HEK293T (cell line): ENCODE data around the gene COBLL1.

Source experiments
- CTCF ChIA-PET: fragments of 350-600 bp; formaldehyde crosslinking; extraction: SDS; loops from one replicate; lab custom pipeline; 2021; ENCODE audit warnings: antibody characterized with exemption, inconsistent platforms; lab: Yijun Ruan, JAX
- POLR2A ChIA-PET: fragments of 350-600 bp; formaldehyde crosslinking; extraction: SDS; loops from one replicate; lab custom pipeline; 2020; ENCODE audit warnings: antibody characterized with exemption, inconsistent platforms; lab: Yijun Ruan, JAX
- DNase-seq: peaks from one replicate; pipeline ENCODE4 v3.0.0; 2012; ENCODE audit warnings: mixed read lengths; ENCODE audit errors: extremely low spot score
- ARNT ChIP-seq: fragments of 450-650 bp; IDR thresholded peaks from 2 replicates; pipeline ENCODE4 v1.6.1; 2017; ENCODE audit warnings: mild to moderate bottlenecking
- BHLHE40 ChIP-seq: fragments of 450-650 bp; IDR thresholded peaks from 2 replicates; pipeline ENCODE4 v1.6.1; 2016; ENCODE audit warnings: mild to moderate bottlenecking, moderate library complexity, borderline replicate concordance
- CTBP1 ChIP-seq: fragments of 450-650 bp; IDR thresholded peaks from 2 replicates; pipeline ENCODE4 v1.6.1; 2016; ENCODE audit warnings: borderline replicate concordance
- ELF4 ChIP-seq: fragments of 450-650 bp; IDR thresholded peaks from 2 replicates; pipeline ENCODE4 v1.6.1; 2017; ENCODE audit warnings: antibody characterized with exemption
- FOXA1 ChIP-seq: fragments of 450-650 bp; IDR thresholded peaks from 2 replicates; pipeline ENCODE4 v1.6.1; 2016; ENCODE audit warnings: mild to moderate bottlenecking
- FOXK2 ChIP-seq: fragments of 450-650 bp; IDR thresholded peaks from 2 replicates; pipeline ENCODE4 v1.6.1; 2016; ENCODE audit warnings: mild to moderate bottlenecking
- FOXM1 ChIP-seq: fragments of 450-650 bp; IDR thresholded peaks from 2 replicates; pipeline ENCODE4 v1.6.1; 2017; ENCODE audit warnings: mild to moderate bottlenecking, borderline replicate concordance
- HDGF ChIP-seq: fragments of 450-650 bp; IDR thresholded peaks from 2 replicates; pipeline ENCODE4 v1.6.1; 2017; ENCODE audit warnings: antibody characterized with exemption, borderline replicate concordance
- L3MBTL2 ChIP-seq: fragments of 450-650 bp; conservative IDR thresholded peaks from 2 replicates; pipeline ENCODE4 v1.6.1; 2016; ENCODE audit warnings: mild to moderate bottlenecking
- LEF1 ChIP-seq: fragments of 450-650 bp; IDR thresholded peaks from 2 replicates; pipeline ENCODE4 v1.6.1; 2017; ENCODE audit warnings: mild to moderate bottlenecking, borderline replicate concordance
- NFRKB ChIP-seq: fragments of 450-650 bp; IDR thresholded peaks from 2 replicates; pipeline ENCODE4 v1.6.1; 2016; ENCODE audit warnings: mild to moderate bottlenecking, moderate library complexity
- SP1 ChIP-seq: fragments of 450-650 bp; IDR thresholded peaks from 2 replicates; pipeline ENCODE4 v1.6.1; 2017
- SUZ12 ChIP-seq: fragments of 450-650 bp; IDR thresholded peaks from 2 replicates; pipeline ENCODE4 v1.6.1; 2016; ENCODE audit warnings: mild to moderate bottlenecking
- TARDBP ChIP-seq: fragments of 450-650 bp; IDR thresholded peaks from 2 replicates; pipeline ENCODE4 v1.6.1; 2016
- ZNF384 ChIP-seq: fragments of 450-650 bp; IDR thresholded peaks from 2 replicates; pipeline ENCODE4 v1.6.1; 2016
- TF ChIP-seq, protein P1 (sequence below): fragments of 450-650 bp; IDR thresholded peaks from 2 replicates; pipeline ENCODE4 v1.6.1; 2016

COBLL1 gene

DNA sequence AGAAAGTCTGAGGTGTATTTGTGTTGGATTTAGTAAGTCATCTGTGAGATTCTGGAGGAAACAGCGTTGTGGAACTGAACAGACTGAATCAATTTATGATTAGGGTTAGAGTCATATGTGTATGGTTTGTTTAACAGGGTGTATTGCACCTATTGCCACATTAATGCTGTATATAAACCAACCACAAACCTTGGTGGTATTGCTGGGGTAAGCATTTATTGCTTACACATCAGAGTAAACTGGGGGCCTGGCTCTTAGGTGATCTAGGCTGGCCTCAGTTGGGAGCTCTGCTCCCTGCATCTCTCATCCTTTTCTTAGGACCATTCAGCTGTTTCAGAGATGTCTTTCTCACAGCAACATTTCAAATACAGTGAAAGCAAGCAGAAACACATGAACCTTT lies 160.6 kb downstream of the COBLL1 start:
- DNase-seq, result no peak
- TF ChIP-seq ARNT (no peak), TARDBP (no peak), SUZ12 (no peak), BHLHE40 (no peak), CTBP1 (no peak), FOXA1 (no peak), FOXK2 (no peak), L3MBTL2 (no peak), FOXM1 (no peak), SP1 (no peak), HDGF (no peak), ZNF384 (no peak), NFRKB (no peak), LEF1 (no peak), ELF4 (no peak)
- TF ChIP-seq, protein P1, sequence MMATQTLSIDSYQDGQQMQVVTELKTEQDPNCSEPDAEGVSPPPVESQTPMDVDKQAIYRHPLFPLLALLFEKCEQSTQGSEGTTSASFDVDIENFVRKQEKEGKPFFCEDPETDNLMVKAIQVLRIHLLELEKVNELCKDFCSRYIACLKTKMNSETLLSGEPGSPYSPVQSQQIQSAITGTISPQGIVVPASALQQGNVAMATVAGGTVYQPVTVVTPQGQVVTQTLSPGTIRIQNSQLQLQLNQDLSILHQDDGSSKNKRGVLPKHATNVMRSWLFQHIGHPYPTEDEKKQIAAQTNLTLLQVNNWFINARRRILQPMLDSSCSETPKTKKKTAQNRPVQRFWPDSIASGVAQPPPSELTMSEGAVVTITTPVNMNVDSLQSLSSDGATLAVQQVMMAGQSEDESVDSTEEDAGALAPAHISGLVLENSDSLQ, result no peak
- ChIA-PET POLR2A (no interaction called here), CTCF (no interaction called here)

DNA sequence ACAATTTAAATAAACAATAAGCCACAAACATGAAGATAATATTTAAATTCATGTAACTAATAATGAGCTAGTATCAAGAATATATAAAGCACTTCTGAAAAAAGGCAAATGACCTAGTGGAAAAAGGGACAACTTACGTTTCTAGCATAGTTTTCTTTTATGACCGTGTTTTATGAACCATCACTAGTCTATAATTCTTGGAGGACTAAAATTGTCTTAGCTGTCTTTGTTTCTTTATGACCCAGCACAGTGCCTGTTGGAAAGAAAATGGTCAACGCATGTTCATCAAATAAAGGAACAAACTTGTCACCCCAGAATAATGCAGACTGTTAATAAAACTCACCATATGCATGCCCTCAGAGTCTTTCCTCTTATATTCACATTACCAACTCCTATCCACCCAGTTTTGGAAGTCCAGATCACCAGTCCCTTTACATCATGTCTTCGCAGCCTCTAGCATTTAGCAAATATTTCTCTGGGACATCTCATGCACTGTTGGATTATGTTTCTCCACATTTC lies 162.9 kb downstream of the COBLL1 start:
- ChIA-PET CTCF (no interaction called here), POLR2A (no interaction called here)
- TF ChIP-seq BHLHE40 (no peak), TARDBP (no peak), L3MBTL2 (no peak), ELF4 (no peak), LEF1 (no peak), FOXA1 (no peak), FOXM1 (no peak), SUZ12 (no peak), HDGF (no peak)
- TF ChIP-seq, protein P1, result no peak
- DNase-seq, result no peak

DNA sequence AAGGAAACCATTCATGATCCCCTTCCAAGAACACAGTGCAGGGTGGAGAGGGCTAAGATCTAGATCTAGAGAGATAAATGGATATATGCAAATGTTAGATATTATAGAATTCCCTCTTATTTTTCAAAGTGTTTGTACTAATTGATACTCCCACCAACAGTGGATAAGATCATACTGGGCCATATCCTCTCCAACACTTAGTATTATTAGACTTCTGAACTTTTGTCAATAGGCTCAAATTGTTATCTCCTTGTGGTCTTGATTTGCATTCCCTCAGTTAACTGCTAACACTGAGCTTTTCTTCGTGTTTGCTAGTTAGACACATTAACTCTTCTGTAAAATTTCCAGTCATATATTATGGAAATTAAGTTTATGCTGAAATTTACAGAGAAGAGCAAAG lies 163.9 kb downstream of the COBLL1 start:
- CTCF ChIA-PET, result no interaction called here
- no peak for TF ChIP-seq CTBP1
- TF ChIP-seq SP1, result no peak
- TF ChIP-seq FOXA1, result no peak
- no peak for TF ChIP-seq ELF4
- TF ChIP-seq ZNF384, result no peak
- TF ChIP-seq FOXK2, result no peak
- TF ChIP-seq TARDBP, result no peak
- TF ChIP-seq BHLHE40, result no peak
- no peak for TF ChIP-seq LEF1
- TF ChIP-seq SUZ12, result no peak
- no peak for TF ChIP-seq HDGF
- TF ChIP-seq L3MBTL2, result no peak
- TF ChIP-seq FOXM1, result no peak
- TF ChIP-seq, protein P1, result no peak

DNA sequence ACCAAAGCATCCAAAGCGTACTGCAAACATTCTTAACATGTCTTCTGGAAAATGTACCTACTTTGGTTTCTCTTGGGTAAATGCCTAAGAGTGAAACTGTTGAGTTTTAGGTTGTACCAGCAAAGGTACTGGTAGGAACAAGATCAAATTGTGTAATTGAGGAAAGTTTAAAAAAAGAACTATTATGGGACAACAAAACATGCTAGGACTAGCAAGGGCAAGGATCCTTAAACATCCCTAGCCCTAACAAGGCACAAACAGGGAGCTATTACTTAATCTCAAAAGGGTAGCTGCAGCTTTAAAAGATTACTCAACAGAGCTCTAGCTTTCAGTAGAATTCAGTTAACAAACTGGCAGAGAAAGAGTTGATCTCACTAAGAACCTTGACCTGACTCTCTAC lies 164.4 kb downstream of the COBLL1 start:
- ChIA-PET POLR2A (no interaction called here), CTCF (no interaction called here)

More for the DNA sequence above, 163.9 kb downstream of the COBLL1 start:
- POLR2A ChIA-PET, result no interaction called here
- DNase-seq, result no peak

DNA sequence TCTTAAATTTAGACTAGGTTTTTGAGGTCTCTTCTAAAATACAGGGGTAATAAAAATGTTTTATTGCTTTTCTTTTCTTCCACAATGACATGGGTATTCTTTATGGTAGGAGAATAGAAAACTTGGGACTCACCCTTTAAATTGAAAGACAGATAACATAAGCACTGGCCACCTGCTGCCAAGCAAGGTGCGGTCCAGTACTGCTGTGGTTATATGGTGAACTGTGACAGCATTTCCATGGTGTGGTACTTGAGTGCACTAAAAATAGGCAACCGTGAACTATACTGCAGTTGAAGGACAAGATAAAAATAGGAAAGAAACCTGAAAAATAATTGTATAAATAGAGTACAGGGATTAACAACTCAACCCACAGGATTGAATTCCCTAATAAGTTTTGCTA lies 165.9 kb downstream of the COBLL1 start:
- TF ChIP-seq BHLHE40 (no peak), CTBP1 (no peak), SP1 (no peak)
- no peak for DNase-seq
- POLR2A ChIA-PET, result no interaction called here
- CTCF ChIA-PET, result no interaction called here

More for the DNA sequence above, 164.4 kb downstream of the COBLL1 start:
- no peak for DNase-seq
- TF ChIP-seq SUZ12, result no peak
- no peak for TF ChIP-seq ARNT
- no peak for TF ChIP-seq L3MBTL2
- no peak for TF ChIP-seq FOXK2
- TF ChIP-seq, protein P1, result no peak
- TF ChIP-seq FOXA1, result no peak
- TF ChIP-seq NFRKB, result no peak
- no peak for TF ChIP-seq ZNF384
- no peak for TF ChIP-seq CTBP1
- TF ChIP-seq TARDBP, result no peak
- TF ChIP-seq SP1, result no peak
- no peak for TF ChIP-seq FOXM1
- TF ChIP-seq LEF1, result no peak
- TF ChIP-seq HDGF, result no peak
- TF ChIP-seq ELF4, result no peak
- no peak for TF ChIP-seq BHLHE40

DNA sequence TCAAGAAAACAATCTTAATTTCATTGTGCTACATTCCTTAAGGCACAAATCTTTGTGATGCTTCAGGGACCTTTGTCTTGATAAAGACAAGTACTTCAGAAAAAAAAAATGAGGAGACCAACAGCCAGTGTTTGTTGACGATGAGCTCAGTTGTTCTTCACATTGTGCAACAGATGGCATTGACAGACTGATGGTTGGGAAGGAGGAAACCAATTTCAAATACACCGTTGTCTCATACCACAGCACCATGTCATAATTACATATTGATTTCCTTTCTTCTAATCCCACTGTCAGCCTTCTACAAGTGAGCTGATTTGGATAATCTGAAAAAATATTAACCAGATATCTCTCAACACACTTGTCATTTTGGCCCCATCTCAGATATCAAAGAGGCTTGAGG lies 166.6 kb downstream of the COBLL1 start:
- no peak for TF ChIP-seq LEF1
- no peak for TF ChIP-seq BHLHE40
- TF ChIP-seq FOXM1, result no peak
- TF ChIP-seq TARDBP, result no peak
- TF ChIP-seq ARNT, result no peak
- TF ChIP-seq HDGF, result no peak
- no peak for TF ChIP-seq ZNF384
- TF ChIP-seq, protein P1, result no peak
- TF ChIP-seq FOXA1, result no peak
- TF ChIP-seq SUZ12, result no peak
- TF ChIP-seq L3MBTL2, result no peak
- no peak for TF ChIP-seq SP1
- TF ChIP-seq NFRKB, result no peak
- DNase-seq, result no peak
- ChIA-PET POLR2A (no interaction called here), CTCF (no interaction called here)
